PC-3 (cell line): Measurements from ENCODE around the gene KCNG2. TPM values are rescaled to one million over a fixed set of nuclear protein-coding genes. Genes with fewer than 3 reads are reported as not detected.

Experiments
- ATAC-seq: fragments of 200-7000 bp; cut with Tn5 transposase; 2 replicates; pipeline ENCODE4 v1.9.1; 2020; ENCODE audit warnings: mild to moderate bottlenecking, moderate library complexity
- BruUV-seq: library from RNA; stranded (reverse); fragments of 400-500 nt; replicated peaks from 2 replicates; lab custom pipeline; 2021; lab: Mats Ljungman, UMichigan
- CTCF ChIA-PET: fragments of 300-600 bp; sonication (Branson Sonifier 250); formaldehyde crosslinking; loops from one replicate; lab custom pipeline; 2022; ENCODE audit warnings: antibody characterized with exemption; lab: Charles Lee
- POLR2A ChIA-PET: fragments of 300-600 bp; sonication (Branson Sonifier 250); formaldehyde crosslinking; loops from one replicate; lab custom pipeline; 2022; ENCODE audit warnings: antibody characterized with exemption; ENCODE audit not compliant: unreplicated experiment; lab: Charles Lee
- DNase-seq: peaks from one replicate; pipeline ENCODE4 v3.0.0-alpha.2; 2015
- H2AFZ ChIP-seq: fragments of 300-600 bp; sonication (generic); 2 replicates; pipeline ENCODE4 v1.6.0; 2016; ENCODE audit warnings: antibody characterized with exemption, low read length
- H3F3A ChIP-seq: fragments of 300-600 bp; sonication (generic); one replicate; pipeline ENCODE4 v1.6.0; 2017; ENCODE audit warnings: antibody characterized with exemption, low read length, control low read depth, mild to moderate bottlenecking; ENCODE audit not compliant: unreplicated experiment
- H3K27ac ChIP-seq: fragments of 300-600 bp; sonication (generic); 2 replicates; pipeline ENCODE4 v1.5.1; 2016; ENCODE audit warnings: mild to moderate bottlenecking, low read length
- H3K27me3 ChIP-seq: fragments of 300-600 bp; sonication (generic); 2 replicates; pipeline ENCODE4 v1.6.1; 2016; ENCODE audit warnings: low read length, mixed read lengths
- H3K36me3 ChIP-seq: fragments of 300-600 bp; sonication (generic); 2 replicates; pipeline ENCODE4 v1.6.1; 2016; ENCODE audit warnings: low read depth, mixed run types, low read length, mixed read lengths
- H3K4me1 ChIP-seq: fragments of 300-600 bp; sonication (generic); 2 replicates; pipeline ENCODE4 v1.5.1; 2016; ENCODE audit warnings: low read length; ENCODE audit not compliant: insufficient read depth
- H3K4me2 ChIP-seq: fragments of 300-600 bp; sonication (generic); 2 replicates; pipeline ENCODE4 v1.6.0; 2016; ENCODE audit warnings: low read length
- H3K4me3 ChIP-seq: fragments of 300-600 bp; sonication (generic); 2 replicates; pipeline ENCODE4 v1.5.1; 2016; ENCODE audit warnings: mild to moderate bottlenecking, low read length, mixed read lengths
- H3K79me2 ChIP-seq: fragments of 300-600 bp; sonication (generic); 2 replicates; pipeline ENCODE4 v1.6.1; 2017; ENCODE audit warnings: low read length, mixed read lengths
- H3K9ac ChIP-seq: fragments of 300-600 bp; sonication (generic); 2 replicates; pipeline ENCODE4 v1.6.0; 2016; ENCODE audit warnings: mild to moderate bottlenecking, low read length
- H3K9me2 ChIP-seq: fragments of 300-600 bp; sonication (generic); replicated peaks from 2 replicates; pipeline ENCODE4 v1.6.1; 2016; ENCODE audit warnings: mixed run types, low read length, mixed read lengths
- H3K9me3 ChIP-seq: fragments of 300-600 bp; sonication (generic); 2 replicates; pipeline ENCODE4 v1.6.1; 2016; ENCODE audit warnings: low read length, mixed read lengths
- H4K20me1 ChIP-seq: fragments of 300-600 bp; sonication (generic); 2 replicates; pipeline ENCODE4 v1.6.1; 2016; ENCODE audit warnings: low read length, mixed read lengths
- EZH2 ChIP-seq: fragments of 300-600 bp; sonication (generic); IDR thresholded peaks from one replicate; pipeline ENCODE4 v1.6.1; 2017; ENCODE audit warnings: antibody characterized with exemption, mild to moderate bottlenecking, low read length; ENCODE audit not compliant: unreplicated experiment
- EZH2phosphoT487 ChIP-seq: fragments of 300-600 bp; sonication (generic); IDR thresholded peaks from 2 replicates; pipeline ENCODE4 v1.6.1; 2018; ENCODE audit warnings: mild to moderate bottlenecking, antibody characterized with exemption, low read length, borderline replicate concordance
- intact Hi-C: fragments of 100-400 bp; cut with micrococcal nuclease; formaldehyde crosslinking; loops from 2 replicates; pipeline ENCODE4 v1.9.0; 2023
- total RNA-seq: library from RNA; depleted of rRNA; stranded (reverse); fragments of >200 nt; gene quantifications from 2 replicates; pipeline ENCODE4 v1.2.3, GENCODE V29; 2014
- TF ChIP-seq, protein P1 (sequence below): fragments of 300-600 bp; sonication (generic); conservative IDR thresholded peaks from 2 replicates; pipeline ENCODE4 v1.5.1; 2017; ENCODE audit warnings: antibody characterized with exemption, low read depth, mild to moderate bottlenecking, low read length

The KCNG2 gene
- total RNA-seq, 1 experiment from 2014 or later = not detected

DNA sequence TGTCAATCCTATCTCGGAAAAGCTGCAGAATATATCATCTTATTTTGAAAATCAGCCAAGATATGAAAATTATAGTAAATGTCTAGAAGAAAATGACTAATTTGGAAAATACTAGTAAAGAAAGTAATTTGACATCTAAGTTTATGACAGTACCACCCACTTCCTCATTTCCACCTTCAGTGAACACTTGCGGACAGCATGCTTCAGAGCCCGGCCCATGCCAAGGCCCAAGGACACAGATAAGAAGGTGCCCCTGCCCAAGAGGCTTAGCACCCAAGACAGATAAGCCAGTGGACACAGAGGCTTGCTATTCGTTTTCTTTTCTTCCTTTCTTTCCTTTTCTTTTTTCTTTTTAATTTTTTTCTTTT lies 4.8 kb upstream of the KCNG2 start:
- TF ChIP-seq, protein P1, sequence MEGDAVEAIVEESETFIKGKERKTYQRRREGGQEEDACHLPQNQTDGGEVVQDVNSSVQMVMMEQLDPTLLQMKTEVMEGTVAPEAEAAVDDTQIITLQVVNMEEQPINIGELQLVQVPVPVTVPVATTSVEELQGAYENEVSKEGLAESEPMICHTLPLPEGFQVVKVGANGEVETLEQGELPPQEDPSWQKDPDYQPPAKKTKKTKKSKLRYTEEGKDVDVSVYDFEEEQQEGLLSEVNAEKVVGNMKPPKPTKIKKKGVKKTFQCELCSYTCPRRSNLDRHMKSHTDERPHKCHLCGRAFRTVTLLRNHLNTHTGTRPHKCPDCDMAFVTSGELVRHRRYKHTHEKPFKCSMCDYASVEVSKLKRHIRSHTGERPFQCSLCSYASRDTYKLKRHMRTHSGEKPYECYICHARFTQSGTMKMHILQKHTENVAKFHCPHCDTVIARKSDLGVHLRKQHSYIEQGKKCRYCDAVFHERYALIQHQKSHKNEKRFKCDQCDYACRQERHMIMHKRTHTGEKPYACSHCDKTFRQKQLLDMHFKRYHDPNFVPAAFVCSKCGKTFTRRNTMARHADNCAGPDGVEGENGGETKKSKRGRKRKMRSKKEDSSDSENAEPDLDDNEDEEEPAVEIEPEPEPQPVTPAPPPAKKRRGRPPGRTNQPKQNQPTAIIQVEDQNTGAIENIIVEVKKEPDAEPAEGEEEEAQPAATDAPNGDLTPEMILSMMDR = no peak
- TF ChIP-seq EZH2 (no peak), EZH2phosphoT487 (no peak)
- no peak overlapping the region for H3K4me2 ChIP-seq
- H3K79me2 ChIP-seq = no peaks in the 10 kb centered on the region
- no peaks in the 10 kb centered on the region for H3K36me3 ChIP-seq
- ATAC-seq = no peak
- no peaks in the 10 kb centered on the region for H3K9me2 ChIP-seq
- no peak for DNase-seq
- intact Hi-C loops = no loop called here
- H4K20me1 ChIP-seq = no peaks in the 10 kb centered on the region
- CTCF ChIA-PET = no interaction called here
- peaks cover 13% of the 10 kb centered on the region; the same call in 1 of the 2 replicates for H3K4me1 ChIP-seq
- H3K27me3 ChIP-seq = no peaks in the 10 kb centered on the region; the same call in 1 of the 2 replicates
- no peak overlapping the region for H3K4me3 ChIP-seq
- no peak overlapping the region for H3K27ac ChIP-seq
- H3K9me3 ChIP-seq = no peaks in the 10 kb centered on the region
- H3K9ac ChIP-seq = no peak overlapping the region
- BruUV-seq = no TSS peak
- no peak overlapping the region for H2AFZ ChIP-seq
- POLR2A ChIA-PET = no interaction called here
- no peaks in the 10 kb centered on the region for H3F3A ChIP-seq

DNA sequence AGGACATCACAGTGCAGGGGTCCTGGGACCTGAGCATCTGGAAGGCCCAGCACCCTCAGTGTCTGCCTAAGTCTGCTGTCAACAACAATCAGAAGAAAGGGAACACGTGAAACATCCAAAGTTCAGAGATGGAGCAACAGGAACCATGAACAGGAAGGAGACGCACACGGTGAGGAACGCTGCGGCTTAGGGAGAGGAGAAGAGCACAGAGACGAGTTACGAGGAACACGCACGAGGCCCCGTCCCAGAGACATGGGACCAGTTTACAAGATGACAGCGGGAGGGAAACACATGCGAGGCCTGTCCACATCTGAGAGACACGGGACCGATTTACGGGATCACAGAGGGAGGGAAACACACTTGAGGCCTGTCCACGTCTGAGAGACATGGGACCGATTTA lies 2.9 kb upstream of the KCNG2 start:
- no peaks in the 10 kb centered on the region for H3K9me2 ChIP-seq
- H3K9ac ChIP-seq = no peak overlapping the region
- no peaks in the 10 kb centered on the region for H3K9me3 ChIP-seq
- H3K4me3 ChIP-seq = no peak overlapping the region
- ATAC-seq = no peak
- H3K36me3 ChIP-seq = no peaks in the 10 kb centered on the region
- no peak for DNase-seq
- peaks cover 15% of the 10 kb centered on the region for H3K27me3 ChIP-seq
- H4K20me1 ChIP-seq = no peaks in the 10 kb centered on the region
- peaks cover 13% of the 10 kb centered on the region; the same call in 1 of the 2 replicates for H3K4me1 ChIP-seq
- no peak overlapping the region for H3K4me2 ChIP-seq
- ChIA-PET CTCF (no interaction called here), POLR2A (no interaction called here)
- no peaks in the 10 kb centered on the region for H3F3A ChIP-seq
- no peak overlapping the region for H2AFZ ChIP-seq
- TF ChIP-seq EZH2phosphoT487 (no peak), EZH2 (no peak)
- TF ChIP-seq, protein P1 = no peak
- H3K27ac ChIP-seq = no peak overlapping the region
- H3K79me2 ChIP-seq = no peaks in the 10 kb centered on the region
- intact Hi-C loops = no loop called here
- BruUV-seq = no TSS peak

DNA sequence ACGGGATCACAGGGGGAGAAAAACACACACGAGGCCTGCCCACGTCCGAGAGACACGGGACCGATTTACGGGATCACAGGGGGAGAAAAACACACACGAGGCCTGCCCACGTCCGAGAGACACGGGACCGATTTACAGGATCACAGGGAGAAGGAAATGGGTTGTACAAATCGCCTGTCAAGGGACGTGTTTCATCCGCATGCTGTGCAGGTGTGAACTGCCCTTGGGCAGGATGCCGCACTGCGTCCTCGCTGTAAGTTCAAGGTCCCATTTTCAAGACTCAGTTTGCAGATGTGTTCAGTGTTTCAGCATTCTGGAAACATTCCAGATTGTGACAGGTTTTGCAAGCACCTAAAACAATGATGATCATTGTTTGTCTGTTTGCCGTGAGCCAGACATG lies 2.3 kb upstream of the KCNG2 start:
- H3K79me2 ChIP-seq = no peaks in the 10 kb centered on the region
- H3K36me3 ChIP-seq = no peaks in the 10 kb centered on the region
- TF ChIP-seq EZH2 (no peak), EZH2phosphoT487 (no peak)
- TF ChIP-seq, protein P1 = no peak
- H3K4me1 ChIP-seq = peaks cover 13% of the 10 kb centered on the region; the same call in 1 of the 2 replicates
- H4K20me1 ChIP-seq = no peaks in the 10 kb centered on the region
- intact Hi-C loops = no loop called here
- H2AFZ ChIP-seq = no peak overlapping the region
- no peak for ATAC-seq
- POLR2A ChIA-PET = no interaction called here
- no peak overlapping the region for H3K4me3 ChIP-seq
- no peaks in the 10 kb centered on the region for H3K9me3 ChIP-seq
- CTCF ChIA-PET = no interaction called here
- H3K27ac ChIP-seq = no peak overlapping the region
- no peaks in the 10 kb centered on the region for H3K9me2 ChIP-seq
- BruUV-seq = no TSS peak
- H3K4me2 ChIP-seq = no peak overlapping the region
- H3K9ac ChIP-seq = no peak overlapping the region
- H3F3A ChIP-seq = no peaks in the 10 kb centered on the region
- no peak for DNase-seq
- peaks cover 15% of the 10 kb centered on the region for H3K27me3 ChIP-seq
